GM21515 (cell line): Measurements from ENCODE around the gene CES3.

ENCODE experiments used
- ATAC-seq: cut with Tn5 transposase; IDR thresholded peaks from one replicate; pipeline ENCODE4 v1.9.1; 2021; ENCODE audit not compliant: unreplicated experiment

The CES3 gene

DNA sequence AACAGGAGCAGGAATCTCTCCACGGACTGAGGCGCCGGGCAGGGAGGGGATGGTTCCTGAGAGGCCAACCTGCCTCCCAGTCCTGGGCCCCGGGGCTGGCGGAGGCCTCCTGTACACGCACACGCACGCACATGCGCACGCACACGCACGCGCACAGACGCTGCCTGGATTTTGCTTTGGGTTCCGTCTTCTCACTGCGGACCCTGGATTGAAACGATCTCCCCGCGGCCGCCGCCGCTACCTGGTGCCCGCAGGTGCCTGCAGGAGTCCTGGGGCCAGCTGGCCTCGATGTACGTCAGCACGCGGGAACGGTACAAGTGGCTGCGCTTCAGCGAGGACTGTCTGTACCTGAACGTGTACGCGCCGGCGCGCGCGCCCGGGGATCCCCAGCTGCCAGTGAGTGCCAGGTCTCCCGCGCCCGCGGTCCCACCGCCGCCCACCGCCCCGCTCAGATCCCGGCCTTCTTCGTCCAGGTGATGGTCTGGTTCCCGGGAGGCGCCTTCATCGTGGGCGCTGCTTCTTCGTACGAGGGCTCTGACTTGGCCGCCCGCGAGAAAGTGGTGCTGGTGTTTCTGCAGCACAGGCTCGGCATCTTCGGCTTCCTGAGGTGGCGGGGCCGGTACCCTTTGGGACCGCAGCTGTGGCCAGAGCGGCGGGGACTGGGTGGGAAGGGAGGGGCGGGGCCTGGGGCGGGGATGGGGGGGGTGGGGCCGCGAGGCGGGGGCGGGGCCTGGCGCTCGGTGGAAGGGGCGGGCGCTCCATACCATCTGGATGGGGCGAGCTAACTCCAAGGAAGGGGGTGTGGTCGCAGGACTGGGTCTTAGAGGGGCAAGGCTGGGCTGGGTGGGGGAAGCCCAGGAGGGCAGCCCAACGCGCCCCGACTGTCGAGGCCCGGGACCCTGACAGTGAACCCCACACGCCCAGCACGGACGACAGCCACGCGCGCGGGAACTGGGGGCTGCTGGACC is 39.6 kb downstream of the CES3 start:
- ATAC-seq, result no peak

DNA sequence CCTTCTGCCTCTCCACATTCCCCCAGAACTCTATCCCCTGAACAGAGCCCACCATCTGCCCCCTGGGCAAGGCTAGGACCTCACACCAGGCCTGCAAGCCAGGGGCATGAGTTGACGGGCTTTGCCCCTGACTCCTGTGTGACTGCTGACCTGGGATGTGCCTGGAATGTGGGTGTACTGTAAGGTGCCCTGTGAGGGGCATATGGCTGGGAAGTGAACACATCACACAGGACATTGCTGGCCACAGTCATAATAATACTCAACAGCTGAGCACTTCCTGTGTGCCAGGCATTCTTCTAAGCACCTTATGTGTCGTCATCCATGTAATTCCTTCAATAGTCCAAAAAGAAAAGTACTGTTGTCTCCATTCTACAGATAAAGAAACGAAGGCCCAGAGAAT is 40.7 kb downstream of the CES3 start:
- no peak for ATAC-seq

DNA sequence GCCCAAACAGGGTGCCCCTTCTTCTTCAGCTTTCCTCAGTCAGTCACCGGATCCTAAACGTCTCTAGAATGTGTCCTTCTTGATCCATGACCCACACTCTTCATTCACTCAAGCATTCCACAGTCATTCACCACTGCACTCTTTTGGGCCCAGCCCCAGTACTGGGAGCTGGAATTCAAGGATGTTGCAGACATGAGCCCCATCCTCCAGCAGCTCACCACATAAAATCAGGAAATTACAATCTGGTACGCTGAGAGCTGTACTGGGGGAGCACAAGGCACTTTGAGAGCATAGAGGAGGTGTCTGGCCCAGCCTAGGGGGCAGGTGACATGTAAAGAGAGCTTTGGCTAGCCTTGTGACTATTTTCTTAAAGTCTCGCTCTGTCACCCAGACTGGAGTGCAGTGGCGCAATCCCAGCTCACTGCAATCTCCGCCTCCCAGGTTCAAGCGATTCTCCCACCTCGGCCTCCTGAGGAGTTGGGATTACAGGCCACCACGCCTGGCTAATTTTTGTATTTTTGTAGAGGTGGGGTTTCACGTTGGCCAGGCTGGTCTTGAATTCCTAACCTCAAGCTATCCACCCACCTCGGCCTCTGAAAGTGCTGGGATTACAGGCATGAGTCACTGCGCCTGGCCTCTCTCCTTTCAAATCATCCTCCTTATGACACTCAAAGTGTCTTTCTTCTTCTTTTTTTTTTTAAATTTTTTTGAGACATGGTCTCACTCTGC is 46.0 kb downstream of the CES3 start:
- ATAC-seq, result no peak

DNA sequence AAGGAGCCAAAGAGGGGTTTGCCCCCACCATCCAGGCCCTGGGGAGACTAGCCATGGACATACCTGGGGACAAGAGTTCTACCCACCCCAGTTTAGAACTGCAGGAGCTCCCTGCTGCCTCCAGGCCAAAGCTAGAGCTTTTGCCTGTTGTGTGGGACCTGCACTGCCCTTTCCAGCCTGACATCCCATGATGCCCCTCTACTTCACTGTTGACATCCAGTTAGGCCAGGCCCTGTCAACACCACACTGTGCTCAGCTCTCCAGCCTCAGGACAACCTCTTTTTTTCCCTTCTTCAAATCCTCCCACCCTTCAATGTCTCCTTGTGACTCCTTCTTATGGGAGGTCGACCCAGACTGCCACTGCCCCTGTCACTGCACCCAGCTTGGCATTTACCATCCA is 48.1 kb downstream of the CES3 start:
- ATAC-seq, result no peak

DNA sequence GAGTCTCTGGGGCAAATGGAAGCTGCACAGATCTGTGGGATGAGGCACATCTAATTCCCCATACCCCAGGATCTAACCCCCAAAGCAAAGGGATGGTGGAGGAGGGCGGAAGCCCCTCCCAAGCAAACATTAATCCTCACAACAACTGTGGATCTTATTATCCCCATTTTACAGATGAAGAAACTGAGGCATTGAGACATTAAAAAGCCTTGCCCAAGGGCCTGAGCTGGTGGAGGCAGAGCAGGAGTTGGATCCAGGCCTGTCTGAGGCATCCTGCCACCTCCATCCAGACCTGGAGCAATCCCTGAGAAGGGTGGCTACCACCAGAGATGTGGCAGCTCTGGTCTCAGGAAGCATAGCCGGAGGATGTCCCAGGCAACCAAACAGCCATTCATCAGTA is 50.2 kb downstream of the CES3 start:
- no peak for ATAC-seq

DNA sequence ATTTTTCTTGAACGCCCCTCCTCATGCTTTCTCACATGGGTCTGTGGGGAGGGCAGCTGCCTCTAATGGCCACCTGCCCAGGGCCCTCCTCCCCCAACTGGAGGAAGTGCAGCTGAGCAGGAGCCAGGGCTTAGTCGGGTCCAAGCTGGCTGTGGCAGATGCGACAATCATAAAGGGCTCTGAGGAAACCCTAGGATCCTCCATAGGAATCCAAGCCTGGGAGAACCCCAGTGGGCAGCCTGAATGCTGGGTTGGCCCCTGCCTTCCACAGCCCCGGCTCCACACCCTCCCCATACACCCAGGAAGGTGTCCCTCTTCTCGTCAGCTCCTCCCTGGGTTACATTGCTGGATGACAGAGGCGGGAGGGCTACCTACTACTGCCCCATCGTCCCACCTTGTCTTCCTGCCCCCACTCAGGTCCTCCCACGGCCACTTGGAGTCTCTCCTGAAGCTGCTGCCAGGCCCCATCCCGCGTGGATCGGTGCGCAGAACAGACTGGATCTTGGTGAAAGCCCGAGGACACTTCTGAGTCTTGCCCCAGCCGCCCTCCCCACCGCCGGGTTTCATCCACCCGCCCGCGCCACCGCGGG is 52.3 kb downstream of the CES3 start:
- no peak for ATAC-seq

DNA sequence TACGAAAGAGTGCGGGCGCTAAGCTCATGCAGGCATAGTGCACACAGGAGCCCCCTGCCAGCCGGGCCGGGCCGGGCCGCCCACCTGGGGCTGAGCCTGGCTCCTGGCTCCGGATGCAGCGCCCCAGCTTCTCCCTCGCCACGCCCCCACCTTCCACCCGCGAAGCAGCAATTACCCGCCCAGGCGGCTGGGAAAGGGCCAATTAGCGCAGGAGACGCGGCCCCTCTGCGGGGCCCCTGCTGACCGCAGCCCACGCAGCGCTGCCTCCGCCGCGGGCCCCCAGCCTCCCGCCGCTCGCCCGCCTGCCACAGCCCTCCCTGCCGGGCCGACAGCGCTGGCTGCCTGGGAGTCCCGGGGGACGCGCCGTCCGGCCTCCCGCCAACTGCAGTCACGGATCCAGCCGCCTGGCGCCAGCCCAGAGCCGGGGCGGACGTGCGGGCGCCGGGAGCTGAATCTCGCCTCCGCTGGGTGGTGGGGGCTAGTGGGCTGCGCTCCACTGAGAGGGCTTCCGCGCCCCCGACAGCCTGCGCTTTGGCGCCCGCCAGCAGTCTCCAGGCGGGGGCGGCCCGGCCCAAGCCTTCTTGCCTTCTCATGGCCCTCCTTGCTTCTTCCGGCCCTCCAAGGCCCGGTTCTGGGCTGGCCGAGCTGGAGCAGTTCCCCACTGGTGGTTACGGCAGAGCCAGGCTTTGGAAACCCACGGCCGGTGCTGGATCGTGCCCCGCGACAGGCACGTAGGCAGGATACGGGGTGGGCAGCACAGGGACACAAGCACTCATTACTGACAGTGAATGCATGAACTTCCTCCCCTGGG is 53.0 kb downstream of the CES3 start:
- ATAC-seq, result no peak

DNA sequence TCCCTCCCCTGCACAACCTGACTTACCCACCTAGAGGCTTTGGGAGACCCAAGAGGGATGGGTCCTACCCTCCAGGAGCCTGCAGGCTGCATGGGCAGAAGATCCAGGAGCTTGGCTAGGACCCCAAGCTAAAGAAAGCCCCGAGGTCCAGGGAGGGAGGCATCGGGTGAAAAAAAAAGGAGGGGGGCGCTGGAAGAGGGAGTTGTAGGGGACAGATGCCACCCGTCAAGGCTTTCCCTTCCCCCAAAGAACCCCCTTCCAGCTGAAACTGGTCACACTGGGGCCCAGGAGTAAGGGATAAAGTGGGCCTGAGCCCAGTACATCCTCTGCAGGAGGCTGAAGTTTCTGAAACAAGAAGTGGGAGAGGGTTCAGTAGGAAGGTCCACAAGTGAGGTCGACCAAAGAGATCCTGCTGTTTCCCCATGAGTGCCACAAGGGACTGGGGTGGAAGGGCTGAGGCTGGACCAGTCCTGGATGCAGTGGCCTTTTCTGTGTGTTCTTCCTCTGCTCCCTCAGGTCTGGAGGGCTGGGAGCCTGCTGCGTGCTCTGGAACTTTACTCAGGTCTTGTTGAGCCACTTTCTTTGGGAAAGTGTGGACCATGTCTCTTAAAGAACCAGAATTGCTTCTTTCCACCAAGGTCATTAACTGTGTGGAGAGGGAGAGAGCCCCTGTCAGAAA is 53.7 kb downstream of the CES3 start:
- ATAC-seq, result no peak

DNA sequence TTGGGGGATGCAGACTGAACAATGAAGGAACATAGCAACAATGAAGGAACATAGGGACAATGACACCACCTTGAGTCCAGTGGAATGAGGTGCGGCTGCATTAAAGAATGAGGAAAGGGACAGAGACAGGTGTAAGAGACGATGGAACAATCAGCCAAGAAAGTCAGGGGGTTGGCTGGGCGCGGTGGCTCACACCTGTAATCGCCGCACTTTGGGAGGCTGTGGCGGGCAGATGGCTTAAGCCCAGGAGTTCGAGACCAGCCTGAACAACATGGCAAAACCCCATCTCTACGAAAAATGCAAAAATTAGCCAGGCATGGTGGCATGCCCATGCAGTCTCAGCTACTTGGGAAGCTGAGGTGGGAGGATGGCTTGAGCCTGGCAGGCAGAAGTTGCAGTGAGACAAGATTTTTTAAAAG is 54.3 kb downstream of the CES3 start:
- no peak for ATAC-seq

DNA sequence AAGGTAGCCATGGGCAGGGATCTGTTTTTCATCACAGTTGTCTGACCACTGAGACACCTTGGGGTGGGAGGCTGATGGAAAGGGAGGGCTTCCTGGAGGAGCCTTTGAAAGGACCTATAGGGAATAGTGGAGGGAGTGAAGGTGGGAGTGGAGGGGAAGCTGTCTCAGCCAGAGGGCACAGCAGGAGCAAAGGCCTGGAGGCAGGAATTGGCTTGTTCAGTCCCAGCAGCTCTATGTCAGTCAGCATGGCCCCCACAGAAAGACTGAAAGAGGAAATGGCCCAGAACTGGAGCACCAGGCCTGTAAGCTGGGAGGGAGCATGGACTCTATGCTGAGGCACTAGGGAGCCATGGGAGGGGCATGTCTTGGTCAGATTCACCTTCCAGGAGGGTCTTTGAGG is 55.1 kb downstream of the CES3 start:
- ATAC-seq, result no peak

DNA sequence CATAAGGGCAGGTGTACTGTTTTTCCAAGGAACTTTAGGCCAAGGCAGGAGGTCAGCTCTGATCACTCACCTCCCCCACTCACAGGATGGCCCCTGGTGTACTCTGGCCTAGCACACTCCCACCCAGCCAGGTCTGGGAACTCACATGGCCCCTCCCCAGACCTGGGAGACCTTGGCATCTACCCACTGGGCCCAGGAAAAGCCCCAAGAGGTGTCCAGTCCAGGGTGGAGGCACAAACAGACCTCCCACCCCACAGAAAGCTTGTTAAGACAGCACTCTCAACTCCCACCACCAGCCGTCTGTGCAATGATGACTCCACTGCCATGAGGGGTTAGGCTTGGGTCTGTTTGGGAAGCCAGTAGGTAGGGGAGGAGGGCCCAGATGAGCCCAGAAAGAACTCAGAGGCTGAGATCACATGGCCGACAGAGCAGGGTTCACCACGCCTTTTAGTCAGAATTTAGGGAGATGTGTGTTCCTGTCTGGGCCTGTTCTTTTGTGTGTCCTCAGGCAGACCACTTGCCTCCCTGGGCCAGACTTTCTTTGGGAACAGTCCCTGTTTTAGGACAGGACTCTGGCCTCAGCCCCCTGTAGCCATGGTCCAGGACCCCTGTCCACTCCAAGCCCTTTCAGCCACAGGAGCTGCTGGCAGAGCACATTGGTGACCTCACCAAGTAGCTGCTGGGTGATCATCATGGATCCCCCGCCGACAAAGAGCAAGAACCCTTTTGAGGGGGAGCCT is 55.8 kb downstream of the CES3 start:
- no peak for ATAC-seq

DNA sequence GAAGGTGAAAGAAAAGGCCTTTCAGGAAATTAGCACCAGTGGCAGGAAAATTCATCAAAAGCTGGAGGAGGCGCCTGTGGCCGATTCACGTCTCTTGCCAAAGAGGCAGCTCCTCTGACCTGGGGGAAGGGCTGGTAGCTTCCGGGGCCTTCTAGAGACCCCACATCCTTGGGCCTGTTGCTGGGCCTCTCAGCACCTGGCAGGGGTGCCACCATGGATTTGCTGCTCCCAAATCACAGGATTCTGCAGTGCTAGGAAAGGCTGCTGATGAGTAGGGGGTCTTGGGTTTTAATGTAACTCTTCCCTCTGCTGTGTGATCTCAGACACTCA is 56.3 kb downstream of the CES3 start:
- ATAC-seq, result no peak

DNA sequence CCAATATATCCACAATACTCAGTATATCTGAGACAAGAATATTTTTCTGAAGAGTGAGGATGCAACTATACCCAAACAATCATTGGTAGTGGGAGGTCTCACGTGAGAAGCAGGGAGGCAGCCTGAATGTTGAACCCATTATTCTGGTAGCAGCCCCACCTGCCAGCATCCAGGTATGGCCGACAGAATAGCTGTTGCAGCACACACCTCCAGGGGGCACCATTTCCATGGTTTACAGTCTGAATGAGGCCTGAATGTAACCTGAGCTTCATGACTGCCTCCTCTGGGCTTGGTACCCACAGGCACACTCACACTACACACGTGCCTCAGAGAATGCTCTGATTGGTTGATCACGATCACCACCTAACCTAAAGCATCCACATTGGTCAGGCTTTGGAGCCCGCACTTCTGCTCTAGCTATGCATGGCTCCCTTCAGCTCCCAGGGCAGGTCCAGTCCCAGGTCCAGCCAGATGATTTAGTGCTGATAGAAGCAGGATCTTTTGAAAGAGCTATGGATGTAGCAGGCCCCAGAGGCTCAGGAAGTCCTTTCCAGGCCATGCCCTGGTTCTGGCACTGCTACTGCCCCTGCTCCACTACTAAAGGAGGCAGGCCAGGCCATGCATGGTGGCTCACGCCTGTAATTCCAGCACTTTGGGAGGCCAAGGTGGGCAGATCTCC is 56.9 kb downstream of the CES3 start:
- peak; percentile 78 for ATAC-seq

DNA sequence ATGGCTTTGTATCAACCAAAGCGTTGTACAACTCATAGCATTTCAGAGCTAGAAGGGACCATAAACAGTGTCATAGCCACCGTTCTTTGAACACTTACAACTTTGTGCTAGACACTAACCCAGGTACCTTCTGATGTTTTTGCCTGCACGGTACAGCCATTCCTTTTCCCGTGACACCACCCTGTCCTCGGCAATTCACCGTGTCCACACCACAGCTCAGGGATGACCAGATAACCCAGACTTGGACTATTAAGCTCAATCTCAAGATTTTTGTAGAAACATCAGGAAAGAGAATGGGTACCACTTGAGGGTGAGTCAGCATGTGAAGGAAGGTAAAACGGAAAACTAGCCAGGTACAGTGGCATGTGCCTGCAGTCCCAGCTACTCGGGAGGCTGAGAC is 58.1 kb downstream of the CES3 start:
- no peak for ATAC-seq

DNA sequence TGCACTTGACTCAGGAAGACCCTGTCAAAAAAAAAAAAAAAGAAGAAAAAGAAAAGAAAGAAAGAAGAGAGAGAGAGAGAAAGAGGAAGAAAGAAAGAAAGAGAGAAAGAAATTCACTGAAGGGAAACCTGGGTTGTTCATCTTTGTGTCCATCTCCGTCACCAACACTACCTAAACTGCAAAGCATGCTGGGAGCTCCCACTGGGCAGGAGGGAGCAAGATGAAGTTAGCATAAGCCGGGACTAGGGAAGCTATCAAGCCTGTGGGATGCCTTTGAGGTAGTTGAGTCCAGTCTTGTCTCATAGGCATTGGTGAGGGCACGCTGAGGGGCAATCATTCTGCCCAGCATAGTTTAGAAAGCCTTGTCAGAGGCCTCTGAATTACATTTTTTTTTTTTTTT is 60.3 kb downstream of the CES3 start:
- ATAC-seq, result no peak

DNA sequence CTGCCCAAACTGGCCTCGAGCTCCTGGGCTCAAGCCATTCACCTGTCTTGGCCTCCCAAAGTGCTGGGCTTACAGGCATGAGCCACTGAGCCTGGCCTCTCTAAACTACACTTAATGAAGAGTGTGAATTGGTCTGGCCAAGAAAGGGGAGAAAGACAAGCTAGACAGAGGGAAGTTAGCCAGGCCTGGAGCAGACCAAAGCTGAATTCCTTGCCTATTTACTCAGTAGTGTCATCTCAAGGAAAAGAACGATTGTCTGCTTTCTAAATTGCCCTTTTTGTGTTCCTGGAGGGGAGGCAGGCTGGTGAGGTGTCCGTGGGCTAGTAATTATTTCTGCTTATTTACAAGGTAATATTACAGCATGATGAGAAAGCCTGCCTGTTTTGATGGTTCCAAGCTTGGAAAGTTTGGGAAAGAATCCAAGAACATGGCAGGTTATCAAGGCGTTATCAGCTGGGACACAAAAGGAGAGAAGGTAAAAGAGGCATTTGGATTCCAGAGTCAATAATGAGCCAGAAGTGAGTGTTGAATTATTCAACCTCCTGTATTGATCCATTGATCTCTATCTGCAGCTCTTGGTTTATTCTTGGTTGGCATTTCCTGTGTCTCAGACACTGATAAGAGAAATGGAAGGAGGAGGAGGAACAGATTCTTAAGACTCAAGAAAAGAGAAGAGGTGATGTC is 61.6 kb downstream of the CES3 start:
- no peak for ATAC-seq

DNA sequence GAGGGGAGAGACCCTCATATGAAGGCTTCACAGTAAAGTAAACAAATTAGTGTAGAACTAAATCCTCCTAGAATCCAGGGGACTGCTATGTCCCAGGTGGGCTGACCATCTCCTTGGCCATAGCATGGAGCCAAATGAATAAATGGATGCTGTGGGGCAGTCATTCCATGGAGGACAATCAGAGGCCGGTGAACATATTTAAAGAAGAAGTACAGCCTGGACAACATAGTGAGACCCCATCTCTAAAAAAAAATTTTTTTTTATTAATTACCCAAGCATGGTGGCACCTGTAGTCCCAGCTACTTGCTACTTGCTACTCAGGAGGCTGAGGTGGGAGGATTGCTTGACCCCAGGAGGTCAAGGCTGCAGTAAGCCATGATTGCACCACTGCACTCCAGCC is 62.6 kb downstream of the CES3 start:
- no peak for ATAC-seq
